Myocyte (in vitro differentiated cells): Measurements from ENCODE around the gene CYP2U1. TPM values are rescaled to one million over a fixed set of nuclear protein-coding genes. Genes with fewer than 3 reads are reported as not detected.

ENCODE experiments used
- DNase-seq: peaks from one replicate; pipeline ENCODE4 v3.0.0-alpha.2; 2012; ENCODE audit warnings: low read depth
- total RNA-seq: library from RNA; depleted of rRNA; stranded (reverse); fragments of >200 nt; gene quantifications from 2 replicates; pipeline ENCODE4 v1.2.3, GENCODE V29; 2014

CYP2U1 gene
- total RNA-seq, 1 donor from 2014 or later = 11.5 TPM

DNA sequence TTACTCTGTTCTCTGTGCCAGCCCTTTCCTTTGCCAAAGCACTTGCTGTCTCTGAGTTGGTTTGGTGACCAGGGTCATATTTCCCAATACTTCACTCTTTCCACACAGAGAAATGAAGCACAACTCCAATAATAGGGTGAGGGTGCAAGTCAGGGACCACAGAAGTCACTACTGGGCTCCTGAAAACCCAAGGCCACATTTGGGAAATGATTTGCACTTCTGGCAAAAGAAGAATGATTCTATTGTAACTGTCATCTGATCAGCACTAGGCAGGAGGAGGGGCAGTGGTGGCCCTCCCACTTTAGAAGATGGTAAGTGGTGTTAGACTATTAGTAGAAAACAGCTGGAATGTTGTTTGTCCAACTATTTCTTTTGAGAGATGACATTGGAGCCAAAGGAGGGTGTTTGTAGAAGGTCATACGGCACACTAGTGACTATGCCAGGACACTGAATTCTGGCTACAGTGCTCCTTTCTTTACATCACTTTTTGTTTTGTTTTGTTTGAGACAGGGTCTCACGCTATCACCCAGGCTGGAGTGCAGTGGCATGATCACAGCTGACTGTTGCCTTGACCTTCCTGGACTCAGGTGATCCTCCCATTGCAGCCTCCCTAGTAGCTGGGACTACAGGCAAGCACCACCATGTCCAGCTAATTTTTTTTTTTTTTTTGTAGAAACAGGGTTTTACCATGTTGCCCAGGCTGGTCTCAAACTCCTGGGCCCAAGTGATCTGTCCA is 47.5 kb downstream of the CYP2U1 start:
- DNase-seq = no peak

DNA sequence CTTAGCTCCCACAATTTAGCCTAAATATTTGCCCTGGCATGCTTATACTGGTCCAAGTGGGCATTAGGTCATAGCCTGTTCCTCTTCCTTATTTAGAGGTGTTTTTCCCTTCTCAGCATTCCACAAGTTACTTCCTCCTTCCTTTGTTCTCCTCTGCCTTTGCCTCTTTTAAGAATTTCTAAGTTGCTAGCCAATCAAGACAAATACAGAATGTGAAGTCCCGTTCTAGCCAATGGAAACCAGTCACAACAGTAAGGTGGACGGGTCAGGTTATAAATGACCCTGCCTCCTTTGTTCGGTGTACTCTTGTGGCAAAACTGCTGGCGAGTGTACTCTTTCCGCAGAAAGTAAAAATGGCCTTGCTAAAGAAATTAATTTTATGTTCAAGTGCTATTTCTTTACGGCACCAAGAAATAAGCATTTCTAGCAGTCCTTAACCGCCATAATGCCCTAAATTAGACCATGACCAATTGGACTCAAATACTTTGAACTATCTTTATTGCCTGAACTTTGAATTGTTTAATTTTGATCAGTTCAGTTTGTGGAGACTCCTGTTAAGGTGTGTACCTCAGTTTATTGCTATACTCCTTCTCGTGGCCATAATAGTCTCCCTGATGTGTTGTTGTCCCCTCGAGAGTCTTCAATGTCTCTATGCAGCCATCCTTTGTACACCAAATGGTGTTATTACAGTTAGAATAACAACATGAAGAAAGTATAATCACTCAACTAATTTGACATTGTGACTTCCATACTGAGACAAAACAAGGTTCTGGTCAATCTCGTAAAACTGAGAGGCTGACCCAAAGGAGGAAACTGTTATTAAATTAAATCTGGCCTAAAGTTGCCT is 56.8 kb downstream of the CYP2U1 start:
- DNase-seq = no peak

DNA sequence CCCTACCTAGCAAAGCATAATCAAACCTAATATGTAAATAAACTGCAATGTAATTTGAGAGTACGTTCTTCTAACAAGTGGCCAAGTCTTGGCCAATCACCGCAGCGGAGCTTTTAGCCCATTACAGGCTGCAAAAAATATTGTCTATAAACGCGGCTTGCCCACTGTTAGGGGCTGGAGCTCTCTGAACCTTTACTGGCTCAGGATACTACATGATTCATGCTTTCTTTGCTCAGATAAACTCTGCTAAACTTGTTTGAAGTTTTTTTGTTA is 57.4 kb downstream of the CYP2U1 start:
- DNase-seq = no peak

- DNase-seq = no peak
Observed at GRCh38 chr4:107989162-107989536, 57.8 kb downstream of the CYP2U1 start.

GRCh38 chr4:107989537-107990386 is 58.4 kb downstream of the CYP2U1 start, which contains the start of gene HADH:
HADH (plus strand) TSS chr4:107989889; CDS start chr4:107989933, 44 bp downstream.
- DNase-seq = peak; percentile 95

GRCh38 chr4:107991945-107992630 is 60.7 kb downstream of the CYP2U1 start:
- no peak for DNase-seq

GRCh38 chr4:107993969-107994368 is 62.6 kb downstream of the CYP2U1 start:
- no peak for DNase-seq

GRCh38 chr4:107994894-107995293 is 63.5 kb downstream of the CYP2U1 start:
- no peak for DNase-seq

DNA sequence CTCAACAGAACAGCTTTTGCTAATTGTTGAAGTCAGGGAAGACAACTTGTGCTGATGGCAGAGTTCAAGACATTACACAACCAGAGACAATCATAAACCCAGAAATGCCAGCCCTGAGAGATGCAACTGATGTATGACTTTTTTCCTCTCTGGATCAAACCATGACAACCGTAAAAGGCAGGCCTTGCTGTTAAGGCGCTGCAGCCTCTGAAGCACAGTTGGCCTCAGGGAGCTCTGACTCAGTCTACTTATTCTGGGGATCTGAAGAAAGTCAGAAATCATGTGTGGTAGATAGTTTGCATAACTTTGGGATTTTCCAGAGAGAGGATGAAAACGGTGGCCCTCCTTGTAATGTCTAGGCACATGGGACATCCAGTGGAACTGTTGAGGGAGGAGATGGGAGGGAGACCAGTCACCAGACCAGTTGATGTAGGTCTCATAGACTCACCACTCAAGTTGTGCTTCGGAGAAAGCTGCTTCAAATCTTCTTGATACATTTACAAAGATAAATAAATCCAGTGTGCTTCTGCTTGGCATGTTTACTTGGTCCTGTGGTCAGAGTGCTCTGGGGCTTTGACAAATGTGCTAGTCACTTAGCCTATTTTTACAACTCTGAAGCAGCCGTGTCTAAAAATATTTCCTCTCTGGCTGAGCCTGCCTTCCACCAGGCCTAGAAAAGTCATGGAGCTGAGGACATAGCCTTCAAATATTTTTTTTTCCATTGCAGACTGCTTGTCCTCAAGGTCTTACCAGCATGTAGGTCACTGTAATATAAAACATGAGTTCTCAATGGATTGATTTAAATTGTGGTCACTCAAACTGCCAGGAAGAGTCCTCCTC is 65.8 kb downstream of the CYP2U1 start:
- peak; percentile 95 for DNase-seq

DNA sequence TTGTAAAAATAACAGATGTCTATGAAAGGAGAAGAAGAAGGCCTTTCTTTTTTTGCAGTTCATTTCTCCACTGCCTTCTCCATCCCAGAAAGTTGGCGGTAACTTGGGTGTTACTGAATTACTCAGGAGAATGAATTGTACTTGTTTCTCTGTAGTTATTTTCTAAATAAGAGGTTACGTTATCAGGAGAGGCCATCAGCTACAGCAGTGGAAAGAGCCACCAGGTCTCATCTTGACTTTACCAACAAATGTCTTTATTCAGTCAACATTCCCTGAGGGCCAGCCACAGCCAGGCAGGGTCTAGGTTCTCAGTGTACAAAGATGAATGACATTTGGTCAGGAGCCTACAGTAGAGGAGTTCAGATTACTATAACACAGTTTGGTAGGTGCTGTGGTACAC is 66.4 kb downstream of the CYP2U1 start:
- DNase-seq = peak; percentile 49

GRCh38 chr4:107999932-108000539 is 68.7 kb downstream of the CYP2U1 start:
- no peak for DNase-seq

- no peak for DNase-seq
Observed at GRCh38 chr4:108001540-108002135, 70.3 kb downstream of the CYP2U1 start.

Other genes with a start within 250 kb of the CYP2U1 start
- gene PAPSS1, start 211.3 kb upstream of the CYP2U1 start, total RNA-seq = 53.0 and 56.0 TPM in 2 replicates
- 76.4 and 103 TPM in 2 replicates for gene SGMS2, start 106.6 kb upstream of the CYP2U1 start, total RNA-seq
- 17.7 and 38.8 TPM in 2 replicates for gene HADH, start 58.3 kb downstream of the CYP2U1 start, total RNA-seq
- 3.0 and 7.3 TPM in 2 replicates for gene LEF1, start 237.4 kb downstream of the CYP2U1 start, total RNA-seq